AG04449 (cell line): ENCODE measurements around the gene GET4.

Source experiments
- CTCF ChIA-PET: fragments of 350-600 bp; formaldehyde crosslinking; extraction: SDS; loops from one replicate; lab custom pipeline; 2021; ENCODE audit warnings: antibody characterized with exemption; lab: Yijun Ruan, JAX
- POLR2A ChIA-PET: fragments of 400-600, 350-600 bp; formaldehyde crosslinking; extraction: SDS; loops from one replicate; lab custom pipeline; 2020; ENCODE audit warnings: antibody characterized with exemption, inconsistent platforms; lab: Yijun Ruan, JAX
- DNase-seq: peaks from one replicate; pipeline ENCODE4 v3.0.0-alpha.2; 2010; ENCODE audit warnings: low read depth, low spot score
- H3K4me3 ChIP-seq: 2 replicates; pipeline ENCODE4 v1.5.1; 2011; ENCODE audit warnings: low read depth, mild to moderate bottlenecking, control low read depth, low read length
- CTCF ChIP-seq: IDR thresholded peaks from one replicate; pipeline ENCODE4 v1.5.1; 2011; ENCODE audit warnings: mild to moderate bottlenecking, moderate library complexity, low read length, control low read depth, inconsistent platforms; ENCODE audit not compliant: insufficient read depth; ENCODE audit errors: missing control alignments

Gene GET4

GRCh38 chr7:886626-887487 lies 10.5 kb downstream of the GET4 start:
- no peak for TF ChIP-seq CTCF
- CTCF ChIA-PET, result interaction anchor here (0.6 to 1.3 kb wide), 2 partner anchors 179 to 566 kb away, joined by 3 read pairs; no protein-coding TSS in a partner anchor
- no peak for DNase-seq
- POLR2A ChIA-PET, result interaction anchor here (0.5 to 1.0 kb wide), 2 partner anchors 11 to 52 kb away, joined by 3 read pairs; partner anchors contain the start of gene GET4
- no peak overlapping the region for H3K4me3 ChIP-seq

GRCh38 chr7:887488-887820 lies 11.1 kb downstream of the GET4 start:
- TF ChIP-seq CTCF, result no peak
- ChIA-PET POLR2A (interaction anchor here (0.5 to 1.0 kb wide), 2 partner anchors 11 to 52 kb away, joined by 3 read pairs; partner anchors contain the start of gene GET4), CTCF (interaction anchor here (1.3 kb wide), 1 partner anchor 178 kb away, joined by 3 read pairs; no protein-coding TSS in a partner anchor)
- no peak overlapping the region for H3K4me3 ChIP-seq
- DNase-seq, result no peak

- no peak overlapping the region for H3K4me3 ChIP-seq
- no peak for TF ChIP-seq CTCF
- ChIA-PET POLR2A (no interaction called here), CTCF (no interaction called here)
- DNase-seq, result no peak
Observed at GRCh38 chr7:888081-889024, 12.0 kb downstream of the GET4 start.

GRCh38 chr7:889025-889390 lies 12.7 kb downstream of the GET4 start:
- DNase-seq, result no peak
- no peak overlapping the region for H3K4me3 ChIP-seq
- ChIA-PET CTCF (no interaction called here), POLR2A (no interaction called here)
- TF ChIP-seq CTCF, result no peak

- POLR2A ChIA-PET, result no interaction called here
- no peak for TF ChIP-seq CTCF
- CTCF ChIA-PET, result no interaction called here
- H3K4me3 ChIP-seq, result no peak overlapping the region
- no peak for DNase-seq
Observed at GRCh38 chr7:889391-889790, 13.0 kb downstream of the GET4 start.

GRCh38 chr7:890868-891267 lies 14.5 kb downstream of the GET4 start:
- ChIA-PET CTCF (no interaction called here), POLR2A (no interaction called here)
- no peak for TF ChIP-seq CTCF
- no peak for DNase-seq
- H3K4me3 ChIP-seq, result no peak overlapping the region
